SU-DHL-6 (cell line): ENCODE measurements around the gene RASL11A.
"Not testable (repeated sequence)": the region's sequence is repeated elsewhere in the genome, so short reads cannot be mapped to it uniquely, and the experiment has no call there.

Source experiments
- H2AFZ ChIP-seq: fragments of 200-600 bp; sonication (generic); 2 replicates; pipeline ENCODE4 v1.6.1; 2014; ENCODE audit warnings: low read depth, mild to moderate bottlenecking, moderate library complexity, mixed read lengths, antibody characterized with exemption, low read length; ENCODE audit not compliant: severe bottlenecking
- H3F3A ChIP-seq: fragments of 200-600 bp; shearing (Covaris generic); 2 replicates; pipeline ENCODE4 v1.6.0; 2016; ENCODE audit warnings: antibody characterized with exemption, mild to moderate bottlenecking; ENCODE audit not compliant: insufficient read depth
- H3K27ac ChIP-seq: fragments of 200-600 bp; sonication (generic); 2 replicates; pipeline ENCODE4 v1.5.1; 2016; ENCODE audit warnings: low read depth, mild to moderate bottlenecking, low read length, moderate library complexity, mixed read lengths
- H3K27me3 ChIP-seq: fragments of 200-600 bp; sonication (generic), shearing (Covaris generic); 2 replicates; pipeline ENCODE4 v1.6.0; 2014; ENCODE audit warnings: mild to moderate bottlenecking, low read length
- H3K36me3 ChIP-seq: fragments of 200-600 bp; sonication (generic); 2 replicates; pipeline ENCODE4 v1.6.1; 2014; ENCODE audit warnings: mild to moderate bottlenecking, low read length, mixed read lengths
- H3K4me2 ChIP-seq: fragments of 300-600, 200-600 bp; shearing (Covaris generic), sonication (generic); 2 replicates; pipeline ENCODE4 v1.6.0; 2014; ENCODE audit warnings: low read length, low read depth, mild to moderate bottlenecking; ENCODE audit not compliant: poor library complexity, severe bottlenecking
- H3K4me3 ChIP-seq: fragments of 200-600 bp; sonication (generic); 2 replicates; pipeline ENCODE4 v1.5.1; 2014; ENCODE audit warnings: antibody characterized with exemption, low read length, mild to moderate bottlenecking, mixed read lengths; ENCODE audit not compliant: insufficient read depth, poor library complexity, severe bottlenecking
- H3K79me2 ChIP-seq: fragments of 200-600 bp; sonication (generic); 2 replicates; pipeline ENCODE4 v1.6.1; 2014; ENCODE audit warnings: mild to moderate bottlenecking, low read length, moderate library complexity; ENCODE audit not compliant: insufficient read depth
- H3K9ac ChIP-seq: fragments of 200-600 bp; sonication (generic); 2 replicates; pipeline ENCODE4 v1.7.0; 2014; ENCODE audit warnings: mild to moderate bottlenecking, low read length
- H3K9me2 ChIP-seq: fragments of 200-600 bp; sonication (generic); replicated peaks from 2 replicates; pipeline ENCODE4 v1.6.1; 2014; ENCODE audit warnings: low read length; ENCODE audit not compliant: insufficient read depth
- H3K9me3 ChIP-seq: fragments of 200-600 bp; sonication (generic); 2 replicates; pipeline ENCODE4 v1.6.1; 2014; ENCODE audit warnings: low read length, mixed read lengths; ENCODE audit not compliant: insufficient read depth
- H4K20me1 ChIP-seq: fragments of 200-600 bp; sonication (generic); 2 replicates; pipeline ENCODE4 v1.6.1; 2014; ENCODE audit warnings: low read depth, mild to moderate bottlenecking, antibody characterized with exemption, low read length, moderate library complexity, mixed read lengths
- CTCF ChIP-seq: fragments of 200-600 bp; sonication (generic); IDR thresholded peaks from one replicate; pipeline ENCODE4 v1.5.1; 2017; ENCODE audit warnings: antibody characterized with exemption, mild to moderate bottlenecking, low read length, moderate library complexity; ENCODE audit not compliant: insufficient read depth, poor library complexity, severe bottlenecking
- EZH2phosphoT487 ChIP-seq: fragments of 200-600 bp; sonication (generic), shearing (Covaris generic); conservative IDR thresholded peaks from 2 replicates; pipeline ENCODE4 v1.6.1; 2018; ENCODE audit warnings: mild to moderate bottlenecking, antibody characterized with exemption, low read length, moderate library complexity, mixed read lengths

Gene RASL11A

GRCh38 chr13:27319404-27319803 lies 48.8 kb downstream of the RASL11A start:
- H3K36me3 ChIP-seq: no peaks in the 10 kb centered on the region
- no peaks in the 10 kb centered on the region for H3K27me3 ChIP-seq
- no peaks in the 10 kb centered on the region for H4K20me1 ChIP-seq
- H3K9me2 ChIP-seq: no peaks in the 10 kb centered on the region
- no peaks in the 10 kb centered on the region for H3K9me3 ChIP-seq
- H3K4me3 ChIP-seq: no peak overlapping the region
- H3K9ac ChIP-seq: no peak overlapping the region
- no peak overlapping the region for H2AFZ ChIP-seq
- no peaks in the 10 kb centered on the region for H3K79me2 ChIP-seq
- H3K27ac ChIP-seq: no peak overlapping the region
- TF ChIP-seq CTCF (no peak), EZH2phosphoT487 (no peak)
- H3F3A ChIP-seq: no peaks in the 10 kb centered on the region
- H3K4me2 ChIP-seq: no peak overlapping the region

GRCh38 chr13:27321468-27322431 lies 51.1 kb downstream of the RASL11A start:
- Histone ChIP-seq H3F3A (no peaks in the 10 kb centered on the region), H3K9me2 (no peaks in the 10 kb centered on the region), H3K9me3 (no peaks in the 10 kb centered on the region), H4K20me1 (no peaks in the 10 kb centered on the region), H3K79me2 (no peaks in the 10 kb centered on the region), H3K4me2 (no peak overlapping the region), H3K36me3 (no peaks in the 10 kb centered on the region), H3K4me3 (no peak overlapping the region), H3K27me3 (no peaks in the 10 kb centered on the region), H3K27ac (no peak overlapping the region), H3K9ac (no peak overlapping the region), H2AFZ (no peak overlapping the region)
- no peak for TF ChIP-seq CTCF

DNA sequence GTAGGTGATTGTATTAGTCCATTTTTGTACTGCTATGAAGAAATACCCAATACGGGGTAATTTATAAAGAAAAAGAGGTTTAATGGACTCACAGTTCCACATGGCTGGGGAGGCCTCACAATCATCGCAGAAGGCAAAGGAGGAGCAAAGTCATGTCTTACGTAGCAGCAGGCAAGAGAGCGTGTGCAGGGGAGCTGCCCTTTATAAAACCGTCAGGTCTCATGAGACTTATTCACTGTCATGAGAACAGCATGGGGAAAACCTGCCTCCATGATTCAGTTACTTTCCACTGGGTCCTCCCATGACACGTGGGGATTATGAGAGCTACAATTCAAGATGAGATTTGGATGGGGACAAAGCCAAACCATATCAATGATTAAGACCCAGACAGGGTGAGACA lies 51.8 kb downstream of the RASL11A start:
- H3K79me2 ChIP-seq, H3F3A ChIP-seq, H3K4me3 ChIP-seq, H3K9ac ChIP-seq, H2AFZ ChIP-seq, H3K36me3 ChIP-seq, H3K9me2 ChIP-seq, H4K20me1 ChIP-seq, H3K4me2 ChIP-seq, H3K9me3 ChIP-seq, H3K27me3 ChIP-seq, H3K27ac ChIP-seq: not testable (repeated sequence)
